HG03025 (cell line): ENCODE results near the gene SLC18A3.

Experiments
- ATAC-seq: cut with Tn5 transposase; IDR thresholded peaks from one replicate; pipeline ENCODE4 v1.9.1; 2021; ENCODE audit warnings: mild to moderate bottlenecking, moderate library complexity; ENCODE audit not compliant: unreplicated experiment, low FRiP score

SLC18A3 gene

DNA sequence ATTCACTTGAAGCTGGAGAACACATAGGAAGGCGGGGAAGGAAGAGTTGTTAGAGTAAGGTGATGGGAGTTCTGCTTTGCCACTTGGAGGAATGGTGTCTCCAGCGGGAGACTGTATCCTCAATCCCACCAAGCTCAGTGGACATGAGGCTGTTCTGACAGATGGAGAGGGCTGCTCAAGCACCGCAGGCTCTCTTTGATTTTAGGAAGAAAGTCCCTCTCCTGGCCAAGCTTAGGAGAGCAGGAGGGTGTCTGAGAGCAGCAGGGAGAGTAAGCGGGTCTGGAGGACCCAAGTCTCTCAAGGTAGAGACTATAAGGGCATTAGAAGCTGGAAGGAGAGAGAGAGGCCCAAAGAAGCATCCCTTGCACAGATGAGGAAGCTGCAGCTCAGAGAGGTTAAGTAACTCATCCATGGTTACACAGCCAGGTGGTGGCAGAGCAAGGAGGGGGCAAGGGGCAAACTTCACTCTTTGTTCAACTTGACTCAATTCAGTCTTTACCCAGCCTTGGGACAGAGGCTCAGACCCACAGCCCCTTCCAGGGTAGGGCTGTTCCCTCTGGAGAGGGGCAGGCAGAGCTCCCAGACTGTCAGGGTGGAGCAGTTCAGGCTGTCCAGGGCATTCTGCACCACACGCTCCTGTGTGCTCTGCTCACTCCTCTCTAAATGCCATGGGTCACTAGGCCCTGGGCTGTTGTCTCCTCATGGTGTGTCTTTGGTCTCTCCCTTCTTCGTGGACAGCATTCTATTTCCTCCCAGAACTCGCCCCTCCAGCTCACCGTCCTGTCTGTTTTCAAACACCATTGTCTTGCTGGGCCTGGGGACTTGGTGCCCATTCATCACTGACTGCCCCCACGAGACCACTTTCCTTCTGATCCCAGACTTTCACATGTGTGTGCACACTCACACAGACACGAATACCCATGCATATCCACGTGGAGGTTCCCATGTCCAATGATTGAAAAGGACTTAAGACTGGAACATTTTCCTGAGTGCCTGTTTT, 12.6 kb downstream of the SLC18A3 start:
- no peak for ATAC-seq

DNA sequence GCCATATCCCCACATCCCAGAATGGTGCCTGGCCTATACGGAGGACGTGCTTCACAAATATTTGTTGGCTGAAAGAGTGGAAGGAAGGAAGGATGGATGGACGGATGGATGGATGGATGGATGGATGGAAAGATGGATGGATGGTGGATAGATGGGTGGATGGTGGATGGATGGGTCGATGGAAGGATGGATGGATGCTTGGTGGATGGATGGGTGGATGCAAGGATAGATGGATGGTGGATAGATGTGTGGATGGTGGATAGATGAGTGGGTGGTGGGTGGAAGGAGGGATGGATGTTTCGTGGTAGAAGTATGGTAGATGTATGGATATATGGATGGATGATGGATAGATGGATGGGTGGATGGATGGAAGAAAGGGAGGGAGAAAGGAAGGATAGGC, 14.5 kb downstream of the SLC18A3 start:
- no peak for ATAC-seq

DNA sequence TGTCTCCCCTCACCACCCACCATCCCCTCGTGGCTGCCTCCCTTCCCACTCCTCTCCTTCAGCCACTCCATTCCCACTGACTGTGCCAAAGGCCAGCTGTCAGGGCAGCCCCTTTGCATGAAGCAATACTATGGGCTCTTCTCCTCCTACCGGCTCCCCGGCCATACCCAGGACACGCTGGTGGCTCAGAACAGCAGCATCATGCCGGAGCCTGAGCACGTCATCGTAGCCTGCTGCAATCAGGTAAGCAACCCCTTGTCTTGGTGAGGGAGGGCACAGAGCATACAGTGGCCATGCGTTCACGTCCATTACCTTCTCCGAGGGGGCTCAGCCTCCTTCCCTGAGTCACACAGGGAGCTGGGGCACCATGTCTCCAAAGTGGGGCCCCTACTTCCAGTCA, 15.3 kb downstream of the SLC18A3 start:
- ATAC-seq, result no peak

DNA sequence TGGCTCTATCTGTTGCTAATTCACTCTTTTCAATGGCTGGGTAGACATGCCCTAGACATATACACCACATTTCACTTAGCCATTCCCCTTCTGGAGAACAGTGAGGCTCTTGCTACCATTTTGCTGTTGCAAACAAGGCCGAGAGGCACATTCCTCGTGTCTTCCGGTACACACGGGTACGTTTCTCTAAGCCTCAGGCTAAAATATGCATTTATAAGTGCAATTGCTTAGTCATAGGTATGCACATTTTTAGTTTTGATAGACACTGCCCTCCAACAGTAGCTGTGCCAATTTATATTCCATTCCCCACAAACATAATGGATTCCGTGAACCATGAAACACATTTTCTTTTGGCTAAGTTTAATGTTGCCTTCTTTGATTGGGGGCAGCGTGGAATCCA, 16.9 kb downstream of the SLC18A3 start:
- ATAC-seq, result no peak

DNA sequence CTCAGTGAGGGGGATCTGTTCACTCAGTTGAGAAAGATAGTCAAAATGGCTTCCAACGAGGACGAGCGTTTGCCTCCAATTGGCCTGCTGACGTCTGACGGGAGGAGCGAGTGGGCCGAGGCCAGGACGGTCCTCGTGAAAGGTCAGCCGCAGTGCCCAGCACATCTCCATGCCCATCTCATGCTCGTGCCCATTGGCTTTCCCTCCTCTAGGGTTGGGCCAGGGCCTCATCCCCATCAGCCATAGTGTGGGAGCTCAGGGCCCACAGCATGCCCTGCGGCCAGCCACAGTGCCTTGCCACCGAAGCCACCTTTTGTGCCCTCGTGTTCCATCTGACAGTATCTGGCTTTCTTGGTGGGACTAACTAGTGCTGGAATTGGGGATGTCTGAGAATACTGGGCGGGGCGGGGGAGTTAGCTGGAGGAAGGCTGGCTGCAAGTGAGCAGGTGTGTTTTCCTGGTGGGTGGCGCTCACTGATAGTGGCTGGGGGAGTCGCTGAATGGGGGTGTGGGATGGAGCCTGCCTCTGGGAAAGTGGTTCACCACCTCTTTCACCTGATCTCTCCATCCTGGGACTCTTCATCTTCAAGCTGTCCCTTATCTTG, 17.6 kb downstream of the SLC18A3 start:
- ATAC-seq, result no peak

DNA sequence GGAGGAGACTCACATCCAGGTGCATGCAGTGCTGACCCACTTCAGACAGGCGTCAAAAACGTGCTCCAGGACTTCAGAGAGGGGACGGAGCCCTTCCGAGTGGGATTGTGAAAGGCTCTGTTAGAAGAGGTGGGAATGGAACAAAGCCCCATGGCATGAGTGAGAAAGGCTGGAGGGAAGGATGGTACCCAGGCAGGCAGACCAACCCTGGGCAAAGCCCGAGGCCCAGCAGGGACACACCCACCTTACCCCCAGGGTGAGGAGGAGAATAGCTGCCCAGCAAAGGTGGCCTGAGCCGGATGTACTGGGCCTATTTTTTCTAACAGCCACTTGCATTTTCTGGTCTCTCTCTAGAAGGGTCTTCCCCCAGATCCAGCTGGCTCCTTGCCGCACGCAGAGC, 18.5 kb downstream of the SLC18A3 start:
- no peak for ATAC-seq

DNA sequence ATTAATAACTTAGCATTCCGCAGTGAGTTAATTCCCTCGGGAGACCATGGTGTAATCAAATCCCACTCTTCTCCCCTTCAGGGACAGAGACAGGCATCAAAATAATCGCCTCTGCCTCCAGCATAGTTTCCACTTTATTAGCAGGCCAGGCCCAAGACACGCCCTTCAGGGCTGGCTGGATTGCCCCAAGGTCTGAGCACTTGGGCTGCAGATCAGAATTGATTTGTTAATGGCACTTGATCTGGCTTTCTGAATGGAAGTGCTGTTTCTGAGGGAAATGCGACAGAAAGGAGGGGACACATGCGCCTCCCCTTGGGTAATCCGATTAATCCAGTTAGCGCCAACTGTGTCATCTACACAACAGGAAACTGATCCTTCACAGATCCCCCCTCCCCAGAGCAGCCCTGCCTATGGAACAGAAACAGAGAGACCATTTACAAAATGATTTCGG, 19.3 kb downstream of the SLC18A3 start:
- ATAC-seq, result no peak

DNA sequence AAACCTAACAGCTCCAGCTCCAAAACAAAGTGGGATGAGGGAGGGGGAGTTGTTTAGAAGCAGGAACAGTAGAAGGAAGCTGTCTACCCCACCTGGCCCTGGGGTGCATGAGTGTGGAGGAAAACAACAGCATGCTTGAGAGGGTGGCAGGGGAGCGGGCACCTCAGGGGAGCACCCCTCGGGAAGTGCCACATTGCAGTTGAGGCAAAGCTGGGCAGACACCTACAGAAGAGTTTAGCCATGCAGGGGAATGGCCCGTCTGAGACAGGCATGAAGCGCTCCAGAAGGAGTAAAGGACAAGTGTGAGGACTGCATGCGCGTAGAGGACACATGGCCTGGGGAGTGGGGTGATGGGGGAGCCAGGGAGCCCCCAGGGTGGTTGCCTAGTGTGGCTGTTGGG, 21.9 kb downstream of the SLC18A3 start:
- no peak for ATAC-seq

DNA sequence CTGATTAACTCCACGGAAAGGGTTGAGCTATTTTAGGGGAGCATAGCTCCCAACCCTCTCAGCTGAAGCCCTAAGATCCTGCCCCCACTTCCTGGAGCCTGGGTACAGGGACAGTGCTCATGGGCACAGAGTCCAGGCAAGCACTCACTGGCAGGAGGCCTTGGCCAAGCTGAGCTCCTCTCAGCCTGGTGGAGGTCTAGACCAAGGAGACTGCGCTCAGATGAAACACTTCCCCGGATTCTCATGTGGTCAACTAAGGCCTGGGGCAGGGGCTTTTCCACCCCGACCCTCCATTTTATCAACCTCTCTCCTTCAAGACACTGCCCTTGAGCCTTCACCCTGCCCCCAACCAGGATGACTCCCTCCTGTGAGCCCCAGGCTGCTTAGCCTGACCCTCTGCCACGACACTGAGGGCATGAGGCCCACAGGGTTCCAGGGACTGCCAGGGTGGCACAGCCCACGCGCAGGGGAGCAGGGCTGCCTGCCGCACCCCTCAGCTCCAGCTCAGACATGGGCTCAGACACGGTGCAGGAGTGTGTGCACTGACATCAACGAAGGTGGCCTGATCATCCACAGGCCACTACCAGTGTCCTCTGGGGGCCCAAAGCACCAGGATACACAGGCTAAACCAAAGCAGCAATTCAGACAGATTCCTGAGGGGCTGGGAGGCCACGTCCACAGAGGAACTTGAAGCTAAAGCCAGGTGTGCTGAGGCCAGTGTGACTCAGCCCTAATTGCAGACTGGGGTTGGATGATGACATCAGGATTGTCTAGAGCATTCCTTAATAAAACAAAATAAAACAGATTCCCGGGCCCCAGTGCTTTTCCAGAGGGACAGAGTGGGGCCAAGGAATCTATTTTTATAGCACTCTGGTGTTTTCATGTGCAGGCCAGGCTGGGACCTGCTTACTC, 22.6 kb downstream of the SLC18A3 start:
- no peak for ATAC-seq

DNA sequence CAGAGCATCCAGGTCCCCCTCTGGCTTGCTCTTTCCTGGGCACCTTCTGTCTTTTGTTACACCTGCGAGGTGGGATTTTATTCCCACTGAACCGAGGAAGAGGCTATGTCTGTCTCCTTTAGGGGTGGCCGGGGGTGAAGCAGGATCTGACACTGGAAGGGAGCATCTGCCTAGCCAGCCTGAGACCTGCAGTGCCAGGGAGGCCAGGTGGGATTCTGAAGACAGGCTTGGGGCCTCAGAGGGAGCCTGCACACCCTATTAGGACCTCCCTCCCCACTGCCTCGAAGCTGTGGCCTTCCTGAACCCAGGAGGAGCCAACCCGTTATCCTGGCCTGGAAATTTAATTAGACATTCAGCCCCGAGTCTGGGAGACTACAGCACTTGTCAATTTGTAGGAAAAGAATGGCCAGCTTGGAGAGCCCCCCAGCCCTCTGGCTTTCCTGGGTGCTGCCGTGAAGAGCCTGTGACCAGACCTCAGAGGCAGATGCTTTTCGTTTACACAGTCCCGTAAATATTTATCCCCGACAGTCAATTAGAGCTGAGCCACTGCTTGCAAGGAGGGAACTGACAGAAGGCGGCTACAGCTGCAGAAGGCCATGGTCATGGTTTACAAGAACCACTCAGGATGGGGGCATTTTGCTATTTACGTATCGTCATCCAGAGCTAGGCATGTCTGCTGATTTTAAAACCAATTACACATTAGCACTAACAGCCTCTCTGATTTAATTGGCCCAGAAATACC, 23.4 kb downstream of the SLC18A3 start:
- ATAC-seq, result no peak

DNA sequence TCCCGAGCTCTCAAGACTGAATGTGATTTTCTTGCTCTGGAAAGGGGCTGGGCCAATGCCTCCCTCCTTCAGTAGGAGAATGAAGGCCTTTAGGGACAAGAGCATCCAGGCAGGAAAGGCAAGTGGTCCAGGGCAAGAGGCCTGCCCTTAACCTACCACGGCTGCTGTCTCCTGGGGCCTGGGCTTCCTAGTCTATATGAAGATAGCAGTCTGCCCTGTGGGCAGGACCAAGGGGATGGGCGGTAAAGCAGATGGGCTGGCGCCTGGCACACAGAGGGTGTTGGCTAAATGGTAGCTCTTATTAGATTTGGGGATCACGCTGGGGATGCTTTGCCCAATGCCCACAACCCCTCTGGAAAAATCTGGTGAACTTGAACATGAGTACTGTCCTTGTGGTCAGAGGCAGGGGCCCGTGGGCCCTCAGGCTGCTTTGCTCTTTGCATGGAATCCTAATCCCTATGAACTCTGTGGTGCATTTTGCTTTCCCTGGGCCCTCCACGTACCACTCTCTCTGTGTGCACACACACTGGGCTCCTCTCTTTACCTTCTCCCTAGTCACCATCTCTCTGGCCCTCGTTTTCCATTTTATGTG, 24.1 kb downstream of the SLC18A3 start:
- ATAC-seq, result no peak

DNA sequence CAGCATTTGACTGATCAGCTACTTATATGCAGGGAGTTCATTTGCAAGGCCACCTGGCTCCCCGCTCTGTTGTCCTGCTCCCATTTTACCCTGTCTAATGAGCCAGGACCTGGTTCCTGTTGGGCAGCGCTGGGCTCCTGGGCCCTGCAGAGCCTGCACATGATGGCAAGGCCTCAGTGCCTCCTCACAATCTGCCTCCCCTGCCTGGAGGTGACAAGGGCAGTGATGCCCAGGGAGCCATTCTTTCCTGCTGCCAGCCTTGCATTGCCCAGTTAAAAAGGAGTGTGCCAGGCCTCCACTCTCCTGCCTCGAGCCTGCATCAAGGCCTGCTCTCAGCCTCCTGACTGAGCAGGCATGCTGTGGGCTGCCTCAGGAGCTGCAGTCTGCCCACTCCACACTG, 32.2 kb downstream of the SLC18A3 start:
- no peak for ATAC-seq

DNA sequence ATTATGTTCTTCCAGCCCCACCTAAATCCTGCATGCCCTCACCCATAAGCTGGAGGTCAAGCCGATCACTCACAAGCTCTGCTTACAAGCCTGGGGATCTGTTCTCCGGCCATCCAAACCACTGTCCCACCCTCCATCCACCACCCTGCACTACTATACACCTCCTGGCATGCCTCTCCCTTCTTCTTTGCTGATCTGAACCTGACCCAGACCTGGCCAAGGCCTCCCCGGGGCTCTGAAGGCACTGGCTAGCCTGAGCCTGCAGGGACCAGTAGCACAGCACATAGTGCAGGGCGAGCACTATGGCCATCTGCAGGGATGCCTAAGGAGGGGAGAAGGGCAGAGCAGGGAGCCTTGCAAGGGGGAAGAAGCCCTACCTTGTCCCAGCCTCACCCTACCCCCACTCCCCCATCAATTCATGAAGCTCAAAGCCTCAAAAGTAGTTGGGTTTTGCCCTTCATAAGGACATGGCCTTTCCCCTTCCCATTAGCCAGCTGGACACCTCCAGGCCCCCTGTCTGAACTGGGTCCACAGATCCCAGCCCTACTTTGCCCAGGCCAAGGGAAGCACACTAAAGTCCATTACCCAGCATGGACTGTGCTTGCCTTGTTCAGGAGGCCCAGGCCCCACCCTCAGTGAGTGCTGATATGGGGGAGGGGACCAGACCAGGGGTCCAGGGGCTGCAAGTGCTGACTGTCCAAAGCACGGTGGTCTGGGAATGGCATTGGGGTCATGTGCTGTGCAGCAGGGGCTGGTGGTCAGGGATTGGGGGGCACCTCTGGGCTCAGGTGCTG, 33.3 kb downstream of the SLC18A3 start:
- no peak for ATAC-seq

DNA sequence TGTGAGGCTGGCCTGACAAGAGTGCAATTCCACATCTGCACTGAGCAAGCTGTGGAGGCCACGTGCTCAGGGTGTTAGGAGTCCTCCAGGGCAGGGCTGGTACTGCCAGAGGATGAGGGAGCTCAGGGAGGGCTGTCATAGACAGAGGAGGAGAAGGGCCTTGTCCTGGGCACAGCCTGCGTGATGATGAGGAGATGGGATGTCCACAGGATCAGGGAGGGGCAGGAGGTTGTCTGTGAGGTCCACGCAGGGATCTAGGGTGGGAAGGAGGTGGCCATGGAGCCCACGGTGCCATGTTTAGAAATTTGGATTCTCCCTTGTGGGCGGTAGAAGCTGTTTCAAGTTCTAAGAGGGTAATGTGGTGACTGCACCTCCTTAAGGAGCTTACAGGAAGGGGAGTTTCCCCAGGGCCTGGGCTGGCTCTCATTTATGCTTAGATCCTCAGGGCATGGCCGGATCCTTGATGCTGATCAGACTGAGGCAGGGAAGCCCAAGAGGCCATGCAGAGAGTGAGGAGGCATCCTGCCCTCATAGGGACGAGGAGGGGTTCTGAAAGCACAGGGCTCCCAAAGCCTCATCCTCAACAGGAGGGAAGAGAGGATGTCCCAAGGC, 34.0 kb downstream of the SLC18A3 start:
- no peak for ATAC-seq

DNA sequence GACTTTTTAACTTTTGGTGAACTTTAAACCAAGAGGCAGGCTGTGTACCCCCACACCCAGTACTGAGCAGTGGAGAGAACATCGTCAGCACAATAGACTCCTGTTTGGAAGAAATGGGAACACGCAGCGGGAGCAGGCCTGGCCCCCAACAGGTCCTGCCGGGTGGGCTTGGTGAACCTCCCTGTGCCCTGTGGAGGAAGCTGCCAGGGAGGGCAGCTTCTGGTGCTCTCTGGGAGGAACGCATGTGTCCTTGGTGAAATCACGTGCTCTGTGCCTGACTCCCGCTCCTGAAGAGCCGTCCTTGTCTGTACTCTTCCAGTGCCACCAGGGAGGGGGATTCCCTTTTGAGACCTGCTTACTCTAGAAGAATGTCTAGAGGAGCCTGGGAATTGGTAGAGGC, 35.3 kb downstream of the SLC18A3 start:
- no peak for ATAC-seq

DNA sequence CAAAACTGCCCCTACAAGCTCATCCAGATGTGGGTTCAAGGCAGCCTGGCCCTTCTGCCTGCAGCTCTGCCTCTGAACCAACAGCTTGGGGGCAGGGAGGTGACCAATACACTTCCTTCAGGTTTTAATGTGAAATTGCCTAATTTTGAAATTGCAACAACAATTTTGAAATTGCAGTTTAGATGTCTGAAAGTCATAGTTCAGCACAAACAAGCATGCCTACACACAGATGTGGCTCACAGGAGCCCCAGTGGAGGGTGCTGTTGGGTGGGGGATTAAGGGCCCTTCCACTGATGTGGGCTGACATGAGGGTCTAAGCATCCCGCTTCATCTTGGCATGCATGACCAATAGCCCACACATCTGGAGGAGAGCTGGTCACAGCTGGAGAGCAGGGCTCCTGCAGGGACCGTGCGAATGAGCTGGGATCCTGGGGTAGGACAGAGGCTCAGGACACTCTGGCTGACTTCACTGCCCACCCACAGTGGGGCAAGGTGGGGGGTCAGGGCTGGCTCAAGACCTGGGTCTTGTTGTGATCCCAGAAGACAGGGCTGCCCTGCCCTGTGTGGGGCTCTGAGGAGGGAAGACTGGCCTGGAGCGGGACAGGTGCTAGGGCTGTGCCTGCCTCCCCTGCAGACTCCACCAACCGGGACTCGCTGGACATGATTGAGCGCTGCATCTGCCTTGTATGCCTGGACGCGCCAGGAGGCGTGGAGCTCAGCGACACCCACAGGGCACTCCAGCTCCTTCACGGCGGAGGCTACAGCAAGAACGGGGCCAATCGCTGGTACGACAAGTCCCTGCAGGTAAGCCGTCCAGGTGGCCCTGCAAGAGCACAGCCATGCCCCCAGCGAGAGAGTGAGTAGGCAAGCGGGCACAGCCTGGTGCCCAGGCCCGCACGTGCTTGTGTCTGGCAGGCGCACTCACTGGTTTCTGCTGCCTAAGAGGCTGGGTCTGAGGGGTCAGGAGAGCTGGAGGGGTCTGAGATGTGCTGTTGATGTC, 36.1 kb downstream of the SLC18A3 start:
- no peak for ATAC-seq

DNA sequence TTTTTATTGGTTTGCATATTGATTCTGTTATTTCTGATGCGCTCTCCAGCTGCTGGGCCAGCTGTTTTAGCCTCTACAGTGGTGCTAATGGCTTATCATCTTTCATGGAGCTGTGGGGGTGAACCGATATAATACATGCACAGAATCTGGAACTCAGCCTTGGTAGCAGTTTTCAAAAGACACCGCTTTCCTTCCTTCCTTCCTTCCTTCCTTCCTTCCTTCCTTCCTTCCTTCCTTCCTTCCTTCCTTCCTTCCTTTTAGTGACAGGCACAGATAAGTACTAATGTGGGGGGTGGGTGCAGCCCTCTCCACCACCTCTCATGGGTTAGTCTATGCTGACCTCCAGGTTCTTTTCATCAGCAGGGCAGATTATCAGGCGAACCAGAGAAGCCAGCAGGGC, 37.4 kb downstream of the SLC18A3 start:
- ATAC-seq, result no peak
